OCI-LY3 (cell line): ENCODE measurements around the gene ZNF740.

ENCODE experiments used
- EZH2phosphoT487 ChIP-seq: fragments of 200-600 bp; shearing (Covaris generic); IDR thresholded peaks from 2 replicates; pipeline ENCODE4 v1.6.1; 2018; ENCODE audit warnings: antibody characterized with exemption, mixed run types, low read depth
- TF ChIP-seq, protein P1 (sequence below): fragments of 200-600, 300-600 bp; sonication (generic); IDR thresholded peaks from 2 replicates; pipeline ENCODE4 v1.5.1; 2014; ENCODE audit warnings: antibody characterized with exemption, low read length, low read depth

- TF ChIP-seq, protein P1, sequence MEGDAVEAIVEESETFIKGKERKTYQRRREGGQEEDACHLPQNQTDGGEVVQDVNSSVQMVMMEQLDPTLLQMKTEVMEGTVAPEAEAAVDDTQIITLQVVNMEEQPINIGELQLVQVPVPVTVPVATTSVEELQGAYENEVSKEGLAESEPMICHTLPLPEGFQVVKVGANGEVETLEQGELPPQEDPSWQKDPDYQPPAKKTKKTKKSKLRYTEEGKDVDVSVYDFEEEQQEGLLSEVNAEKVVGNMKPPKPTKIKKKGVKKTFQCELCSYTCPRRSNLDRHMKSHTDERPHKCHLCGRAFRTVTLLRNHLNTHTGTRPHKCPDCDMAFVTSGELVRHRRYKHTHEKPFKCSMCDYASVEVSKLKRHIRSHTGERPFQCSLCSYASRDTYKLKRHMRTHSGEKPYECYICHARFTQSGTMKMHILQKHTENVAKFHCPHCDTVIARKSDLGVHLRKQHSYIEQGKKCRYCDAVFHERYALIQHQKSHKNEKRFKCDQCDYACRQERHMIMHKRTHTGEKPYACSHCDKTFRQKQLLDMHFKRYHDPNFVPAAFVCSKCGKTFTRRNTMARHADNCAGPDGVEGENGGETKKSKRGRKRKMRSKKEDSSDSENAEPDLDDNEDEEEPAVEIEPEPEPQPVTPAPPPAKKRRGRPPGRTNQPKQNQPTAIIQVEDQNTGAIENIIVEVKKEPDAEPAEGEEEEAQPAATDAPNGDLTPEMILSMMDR, result no peak
- TF ChIP-seq EZH2phosphoT487, result no peak
These were observed 14.5 kb downstream of the ZNF740 start for GRCh38 chr12:53194973-53195372.
